Activated CD4-positive, CD25-positive, alpha-beta regulatory T cell (primary cell): Measurements from ENCODE around the gene ACTG1.
A peak's percentile ranks its signal among the peaks of the same experiment; 100 is the strongest.
"Not testable (repeated sequence)": the region's sequence is repeated elsewhere in the genome, so short reads cannot be mapped to it uniquely, and the experiment has no call there.

Experiments
- DNase-seq, 4 experiments: peaks; one replicate each; lab custom pipeline; 2025; lab: John Stamatoyannopoulos, UW

ACTG1 gene

DNA sequence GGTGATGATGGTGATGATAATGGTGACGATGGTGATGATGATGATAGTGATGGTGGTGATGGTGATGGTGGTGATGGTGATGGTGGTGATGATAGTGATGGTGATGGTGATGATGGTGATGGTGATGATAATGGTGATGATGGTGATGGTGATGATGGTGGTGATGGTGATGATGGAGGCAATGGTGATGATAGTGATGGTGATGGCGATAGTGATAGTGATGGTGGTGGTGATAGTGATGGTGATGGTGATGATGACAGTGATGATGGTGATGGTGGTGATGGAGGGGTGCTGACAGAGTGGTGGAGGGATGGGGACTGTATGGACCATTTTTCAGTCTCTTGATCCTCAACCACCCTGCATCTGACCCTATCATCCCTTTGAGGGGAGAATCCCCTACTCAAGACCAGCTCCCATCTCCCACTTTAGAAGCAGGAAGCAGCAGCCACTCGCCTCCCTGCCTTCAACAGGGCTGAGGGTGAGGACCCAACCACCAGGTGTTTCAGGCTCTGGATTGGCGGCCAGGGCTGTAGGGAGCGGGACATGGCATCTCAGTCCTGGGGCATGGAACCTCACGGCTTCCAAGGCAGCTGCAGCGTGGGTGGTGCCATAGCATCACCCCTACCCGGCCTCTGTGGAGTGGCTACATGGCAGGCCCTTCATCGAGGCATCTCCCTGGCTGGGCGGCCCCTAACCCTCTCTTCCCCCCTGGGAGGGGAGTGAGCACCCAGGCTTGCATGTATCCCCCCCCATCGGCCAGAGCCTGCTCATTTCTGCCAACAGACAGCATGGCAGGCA is 20.1 kb upstream of the ACTG1 start:
- DNase-seq = no peak

DNA sequence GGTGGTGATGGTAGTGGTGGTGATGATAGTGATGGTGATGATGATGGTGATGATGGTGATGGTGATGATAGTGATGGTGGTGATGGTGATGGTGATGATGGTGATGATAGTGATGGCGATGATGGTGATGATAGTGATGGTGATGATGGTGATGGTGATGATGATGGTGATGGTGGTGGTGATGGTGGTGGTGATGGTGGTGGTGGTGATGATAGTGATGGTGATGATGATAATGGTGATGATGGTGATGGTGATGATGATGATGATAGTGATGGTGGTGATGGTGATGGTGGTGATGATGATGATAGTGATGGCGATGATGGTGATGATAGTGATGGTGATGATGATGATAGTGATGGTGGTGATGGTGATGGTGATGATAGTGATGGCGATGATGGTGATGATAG is 19.4 kb upstream of the ACTG1 start:
- not testable (repeated sequence) for DNase-seq

DNA sequence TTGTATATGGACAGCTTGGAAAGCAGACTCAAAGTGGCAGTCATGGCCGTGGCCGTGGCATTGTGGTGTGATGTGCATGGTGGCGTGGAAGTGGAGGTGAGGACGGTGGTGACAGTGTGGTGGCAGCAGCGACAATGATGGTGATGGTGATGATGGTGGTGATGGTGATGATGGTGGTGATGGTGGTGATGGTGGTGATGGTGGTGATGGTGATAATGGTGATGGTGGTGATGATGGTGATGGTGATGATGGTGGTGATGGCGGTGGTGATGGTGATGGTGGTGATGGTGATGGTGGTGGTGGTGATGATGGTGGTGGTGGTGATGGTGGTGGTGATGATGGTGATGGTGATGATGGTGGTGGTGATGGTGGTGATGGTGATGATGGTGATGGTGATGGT is 18.4 kb upstream of the ACTG1 start:
- DNase-seq = not testable (repeated sequence)

DNA sequence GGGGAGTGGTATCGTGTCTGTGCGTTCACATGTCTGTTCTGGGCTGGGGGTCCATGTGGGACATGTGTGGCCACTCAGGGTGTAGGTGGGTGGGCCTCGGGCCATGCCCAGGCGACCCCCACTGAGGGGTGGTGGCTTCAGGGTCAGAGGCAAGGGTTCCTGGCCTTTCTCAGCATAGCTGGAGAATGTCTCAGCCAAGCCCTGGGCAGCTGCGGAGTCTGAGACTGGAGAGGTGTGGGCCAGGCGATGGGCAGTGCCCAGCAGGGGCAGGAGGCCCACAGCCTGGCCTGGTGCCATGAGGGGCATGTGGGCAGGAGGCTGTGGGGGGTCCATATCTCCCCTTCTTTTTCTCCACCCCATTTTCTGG is 16.8 kb upstream of the ACTG1 start:
- DNase-seq = no peak

DNA sequence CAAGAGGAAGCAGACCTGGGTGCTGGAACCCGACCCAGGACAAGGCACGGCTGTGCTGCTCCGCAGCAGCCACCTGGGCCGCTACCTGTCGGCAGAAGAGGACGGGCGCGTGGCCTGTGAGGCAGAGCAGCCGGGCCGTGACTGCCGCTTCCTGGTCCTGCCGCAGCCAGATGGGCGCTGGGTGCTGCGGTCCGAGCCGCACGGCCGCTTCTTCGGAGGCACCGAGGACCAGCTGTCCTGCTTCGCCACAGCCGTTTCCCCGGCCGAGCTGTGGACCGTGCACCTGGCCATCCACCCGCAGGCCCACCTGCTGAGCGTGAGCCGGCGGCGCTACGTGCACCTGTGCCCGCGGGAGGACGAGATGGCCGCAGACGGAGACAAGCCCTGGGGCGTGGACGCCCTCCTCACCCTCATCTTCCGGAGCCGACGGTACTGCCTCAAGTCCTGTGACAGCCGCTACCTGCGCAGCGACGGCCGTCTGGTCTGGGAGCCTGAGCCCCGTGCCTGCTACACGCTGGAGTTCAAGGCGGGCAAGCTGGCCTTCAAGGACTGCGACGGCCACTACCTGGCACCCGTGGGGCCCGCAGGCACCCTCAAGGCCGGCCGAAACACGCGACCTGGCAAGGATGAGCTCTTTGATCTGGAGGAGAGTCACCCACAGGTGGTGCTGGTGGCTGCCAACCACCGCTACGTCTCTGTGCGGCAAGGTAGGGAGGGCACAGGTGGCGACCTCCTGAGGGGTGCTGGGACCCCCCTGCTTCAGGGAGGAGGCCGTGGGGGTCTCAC is 16.2 kb upstream of the ACTG1 start:
- DNase-seq = no peak

DNA sequence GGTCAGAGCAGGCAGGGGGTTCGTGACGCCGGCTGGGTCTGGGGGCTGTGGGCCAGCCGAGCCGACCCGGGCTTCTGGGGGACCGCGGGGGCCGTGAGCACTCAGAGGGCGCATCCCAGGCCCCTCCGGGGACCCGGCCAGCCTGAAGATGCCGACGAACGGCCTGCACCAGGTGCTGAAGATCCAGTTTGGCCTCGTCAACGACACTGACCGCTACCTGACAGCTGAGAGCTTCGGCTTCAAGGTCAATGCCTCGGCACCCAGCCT is 15.7 kb upstream of the ACTG1 start:
- no peak for DNase-seq

DNA sequence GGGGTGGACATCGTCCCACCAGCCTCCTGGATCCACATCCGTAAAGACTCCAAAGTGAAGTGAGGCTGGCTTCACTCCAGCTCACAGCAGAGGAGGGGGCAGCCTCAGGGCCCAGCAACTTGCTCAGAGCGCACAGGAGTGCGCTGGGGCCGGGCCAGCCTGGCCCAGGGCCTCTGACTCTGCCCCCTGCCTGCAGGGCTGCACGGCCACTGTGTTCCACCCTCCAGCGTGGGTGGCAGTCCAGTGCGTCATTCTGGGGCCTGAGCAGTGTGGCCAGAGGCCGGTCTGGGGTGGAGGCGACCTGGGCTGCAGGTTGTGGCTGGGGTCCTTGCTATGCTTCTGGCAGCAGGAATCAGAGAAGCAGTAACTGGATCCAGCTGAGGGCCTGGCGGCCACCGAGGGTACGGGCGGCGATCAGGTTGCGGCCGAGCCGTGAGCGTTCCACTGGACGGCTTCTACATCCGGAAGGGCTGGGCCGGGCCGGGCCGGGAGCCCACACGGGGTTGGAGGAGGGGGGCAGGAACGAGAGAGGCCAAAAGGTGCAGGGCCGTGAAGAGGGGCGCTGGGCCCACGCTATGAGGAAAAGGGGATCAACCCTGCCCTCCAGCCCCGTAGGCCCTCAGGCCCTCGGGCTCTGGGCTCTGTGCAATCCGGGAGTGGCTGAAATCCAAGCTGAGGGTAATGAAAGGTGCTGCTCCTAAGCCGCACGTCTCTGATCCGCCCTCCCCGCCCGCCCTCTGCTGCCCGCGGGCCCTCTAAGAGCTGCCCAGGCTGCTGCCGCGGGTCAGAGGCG is 15.2 kb upstream of the ACTG1 start, which contains the start of gene FSCN2:
FSCN2 (plus strand) TSS at position 787 of the 793 bp plus-strand sequence. CDS start 155 bp downstream, outside the sequence.
- no peak for DNase-seq

DNA sequence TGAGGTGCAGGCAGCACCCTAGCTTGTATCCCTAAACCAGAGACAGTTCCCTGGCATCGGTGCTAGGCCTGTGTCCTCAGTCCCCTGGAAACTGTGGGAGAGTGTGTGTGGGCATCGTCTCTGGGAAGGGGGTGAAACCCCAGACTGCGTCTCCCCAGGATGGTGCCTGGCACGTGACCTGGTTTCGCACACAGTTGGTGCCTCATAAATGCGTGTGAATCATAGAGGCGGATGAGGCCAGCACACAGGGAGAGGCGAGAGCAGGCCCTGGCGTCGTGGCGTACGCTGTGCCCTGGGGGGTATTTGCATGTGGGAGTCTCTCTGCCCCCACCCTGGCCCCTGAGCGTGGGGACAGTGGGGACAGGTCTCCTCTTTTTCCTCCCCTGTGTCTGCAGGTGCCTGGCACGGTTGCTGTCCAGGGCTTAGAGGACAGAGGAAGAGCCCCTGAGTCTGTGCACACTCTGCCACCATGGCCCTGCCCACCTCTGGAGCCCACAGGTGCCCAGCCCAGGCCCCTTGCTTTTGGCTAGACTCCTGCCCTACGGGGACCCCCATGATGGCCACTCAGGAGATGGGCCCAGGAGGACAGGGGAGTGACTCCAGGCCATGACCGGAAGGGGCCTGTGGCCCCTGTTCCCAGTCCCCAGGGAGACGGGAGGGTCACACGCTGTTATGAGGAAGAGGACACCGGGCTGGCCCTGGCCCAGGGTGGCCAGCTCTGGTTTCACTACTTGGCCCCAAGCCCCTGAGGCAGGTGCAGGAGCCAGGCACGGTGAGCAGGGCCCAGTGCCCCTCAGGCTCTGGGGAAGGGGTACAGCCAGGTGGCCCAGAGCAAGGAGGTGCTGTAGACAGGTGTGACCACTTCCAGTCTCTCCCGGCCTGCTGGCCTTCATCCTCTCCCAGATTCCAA is 14.3 kb upstream of the ACTG1 start:
- DNase-seq = no peak

DNA sequence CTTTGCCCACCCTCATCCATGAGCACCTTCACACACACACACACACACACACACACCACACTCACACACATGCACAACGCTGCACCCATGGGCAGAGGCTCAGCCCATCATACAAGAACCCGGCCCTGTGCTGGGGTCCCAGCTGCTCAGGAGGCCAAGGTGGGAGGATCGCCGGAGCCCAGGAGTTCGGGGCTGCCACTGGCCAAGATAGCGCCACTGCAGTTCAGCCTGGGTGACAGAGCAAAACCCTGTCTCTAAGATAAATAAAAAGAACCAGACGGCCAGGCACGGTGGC is 12.2 kb upstream of the ACTG1 start:
- DNase-seq = no peak

DNA sequence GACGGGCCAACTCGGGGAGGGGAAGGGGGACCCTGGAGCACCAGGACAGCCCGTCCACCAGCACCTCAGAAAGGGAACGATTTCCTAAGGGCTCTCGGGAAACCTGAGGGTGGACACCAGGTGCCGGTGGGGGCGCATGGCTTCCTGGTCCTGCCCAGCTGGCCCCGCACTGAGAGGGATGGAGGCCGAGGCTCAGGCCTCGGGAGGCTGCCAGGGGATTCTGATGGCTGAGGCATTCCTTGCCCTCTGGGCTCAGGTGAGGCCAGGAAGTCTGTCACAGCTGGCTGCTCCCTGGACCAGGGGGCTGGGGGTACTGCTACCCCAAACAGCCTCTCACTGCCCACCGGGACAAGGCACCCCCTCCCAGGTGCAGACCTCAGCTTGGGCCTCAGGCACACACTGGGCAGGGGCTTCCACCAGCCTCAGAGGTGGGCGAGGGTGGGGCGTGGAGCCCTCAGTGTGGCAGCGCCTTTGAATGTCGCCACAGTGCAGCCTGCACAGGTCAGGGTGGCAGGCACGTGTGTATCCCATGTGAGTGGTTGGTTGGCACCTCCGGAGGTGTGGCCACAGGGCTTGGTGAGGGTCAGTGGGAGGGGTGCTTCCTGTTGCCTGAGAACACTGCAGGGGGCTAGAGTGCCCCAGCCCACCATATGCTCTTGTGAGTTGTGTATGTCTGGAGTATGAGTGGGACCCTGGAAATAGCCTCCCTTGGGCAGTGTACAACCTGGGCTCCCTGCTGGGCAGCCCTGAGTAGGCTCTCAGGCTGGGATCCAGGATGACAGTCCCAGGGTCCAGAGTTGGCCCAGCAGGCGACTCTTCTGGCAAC is 11.7 kb upstream of the ACTG1 start:
- no peak for DNase-seq

DNA sequence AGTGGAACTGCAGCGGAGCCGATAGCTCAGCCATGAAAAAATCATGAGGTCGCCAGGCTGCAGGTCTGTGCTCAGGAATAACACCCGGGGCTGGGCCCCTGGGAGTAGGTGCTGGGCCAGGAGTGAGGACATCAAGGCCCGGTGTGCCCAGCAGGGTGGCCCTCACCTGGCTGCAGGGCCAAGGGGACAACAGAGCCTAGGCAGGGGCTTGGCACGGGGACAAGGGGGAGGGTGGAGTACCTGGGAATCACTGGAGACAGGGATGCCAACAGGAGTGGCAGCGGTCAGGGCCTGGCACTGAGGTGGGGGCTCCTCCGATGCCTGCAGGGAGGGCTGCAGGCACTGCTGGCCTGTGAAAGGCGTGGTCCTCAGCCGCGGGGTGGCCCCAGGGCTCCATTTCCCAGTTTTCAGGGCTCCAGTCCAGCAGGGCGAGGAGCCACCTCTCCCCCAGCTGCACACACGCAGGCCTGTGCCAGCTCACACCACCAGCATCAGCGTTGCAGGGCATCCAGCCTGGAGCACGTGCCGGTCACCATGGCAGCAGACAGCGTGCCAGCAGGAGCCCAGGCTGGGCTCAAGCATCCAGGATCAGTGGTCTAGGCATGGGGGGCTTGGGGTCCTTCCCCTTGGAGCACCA is 10.9 kb upstream of the ACTG1 start:
- DNase-seq = no peak

DNA sequence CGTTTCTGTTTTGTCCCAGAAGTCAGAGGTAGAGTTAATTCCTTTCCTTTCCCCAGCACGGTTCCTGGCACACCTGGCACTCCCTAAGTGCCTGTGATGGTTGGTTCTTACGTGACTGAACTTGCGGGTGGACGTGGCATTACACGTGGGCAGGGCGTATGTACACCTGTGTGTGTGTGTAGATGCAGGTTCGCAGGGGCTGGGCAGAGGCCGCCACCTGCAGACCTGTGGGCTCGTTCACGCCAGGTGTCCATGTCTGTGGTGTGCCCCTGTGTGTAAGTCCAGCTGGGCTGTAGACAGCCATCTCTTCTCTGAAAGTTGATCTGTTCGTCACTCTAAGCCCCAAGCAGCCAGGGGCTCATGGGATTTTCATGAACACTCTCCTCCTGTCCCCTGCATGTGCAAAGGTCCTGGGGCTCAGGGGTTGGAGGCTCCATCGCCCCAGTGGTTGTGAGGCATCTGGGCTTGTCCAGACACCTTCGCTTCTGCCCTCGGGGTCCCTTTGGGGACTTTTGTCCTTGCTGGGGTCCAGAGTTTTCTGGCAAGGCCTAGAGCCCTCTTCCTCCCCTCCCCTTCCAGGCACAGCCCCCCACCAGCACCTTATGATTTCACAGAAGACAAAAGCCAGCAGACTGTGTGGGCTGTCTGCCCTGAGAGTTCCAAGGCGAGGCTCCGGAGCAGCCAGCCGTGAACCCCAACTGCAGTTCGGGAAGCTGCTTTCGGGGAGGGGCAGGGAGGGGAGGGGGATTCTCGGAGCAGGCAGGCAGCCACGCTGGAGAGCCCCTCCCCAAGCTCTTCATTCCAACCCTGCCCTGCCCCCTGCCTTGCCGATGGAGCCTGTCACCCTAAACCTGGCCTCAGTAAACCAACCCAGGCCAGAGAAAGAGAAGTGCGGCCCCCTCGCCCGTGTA is 10.1 kb upstream of the ACTG1 start:
- DNase-seq = no peak

DNA sequence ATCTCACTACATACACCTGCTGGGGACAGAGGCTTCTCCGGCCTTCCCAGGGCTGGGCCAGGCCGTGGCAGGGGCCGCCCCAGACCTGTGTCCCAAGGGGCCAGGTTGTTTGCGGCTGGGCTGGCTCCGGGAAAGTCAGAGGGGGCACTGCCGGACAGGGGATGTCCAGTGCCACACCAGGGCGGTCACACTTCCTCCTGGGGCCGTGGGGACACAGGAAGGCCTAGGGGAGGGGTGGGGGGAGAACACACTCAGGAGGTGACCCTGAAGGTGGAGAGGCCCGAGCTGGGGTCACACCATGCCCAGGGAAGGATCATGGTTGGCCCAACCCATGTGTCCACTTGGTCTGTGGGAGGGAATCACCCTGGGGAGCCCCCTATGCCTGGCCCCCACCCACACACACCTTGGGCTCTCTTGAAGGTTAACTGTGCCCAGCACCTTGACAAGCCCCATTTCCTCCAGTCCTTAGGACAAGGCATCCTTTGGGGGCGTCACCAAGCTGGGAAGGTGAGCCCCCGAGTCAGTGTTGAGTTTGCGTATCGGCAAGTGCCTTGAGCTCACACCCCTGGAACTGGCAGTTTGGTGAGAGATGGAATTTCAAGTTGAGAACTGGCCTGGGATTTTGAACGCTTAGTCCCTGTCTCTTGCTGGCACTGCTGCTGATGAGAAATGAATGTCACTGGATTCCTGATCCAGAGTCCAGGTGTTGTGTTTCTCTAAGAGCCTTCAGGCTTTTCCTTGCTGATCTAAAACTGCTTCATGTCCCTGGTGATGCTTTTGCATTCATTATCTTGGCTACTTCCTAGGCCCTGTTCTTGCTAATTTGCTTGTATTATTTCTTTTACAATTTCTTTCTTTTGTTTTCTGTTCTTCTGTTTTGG is 7.7 kb upstream of the ACTG1 start:
- DNase-seq = no peak

DNA sequence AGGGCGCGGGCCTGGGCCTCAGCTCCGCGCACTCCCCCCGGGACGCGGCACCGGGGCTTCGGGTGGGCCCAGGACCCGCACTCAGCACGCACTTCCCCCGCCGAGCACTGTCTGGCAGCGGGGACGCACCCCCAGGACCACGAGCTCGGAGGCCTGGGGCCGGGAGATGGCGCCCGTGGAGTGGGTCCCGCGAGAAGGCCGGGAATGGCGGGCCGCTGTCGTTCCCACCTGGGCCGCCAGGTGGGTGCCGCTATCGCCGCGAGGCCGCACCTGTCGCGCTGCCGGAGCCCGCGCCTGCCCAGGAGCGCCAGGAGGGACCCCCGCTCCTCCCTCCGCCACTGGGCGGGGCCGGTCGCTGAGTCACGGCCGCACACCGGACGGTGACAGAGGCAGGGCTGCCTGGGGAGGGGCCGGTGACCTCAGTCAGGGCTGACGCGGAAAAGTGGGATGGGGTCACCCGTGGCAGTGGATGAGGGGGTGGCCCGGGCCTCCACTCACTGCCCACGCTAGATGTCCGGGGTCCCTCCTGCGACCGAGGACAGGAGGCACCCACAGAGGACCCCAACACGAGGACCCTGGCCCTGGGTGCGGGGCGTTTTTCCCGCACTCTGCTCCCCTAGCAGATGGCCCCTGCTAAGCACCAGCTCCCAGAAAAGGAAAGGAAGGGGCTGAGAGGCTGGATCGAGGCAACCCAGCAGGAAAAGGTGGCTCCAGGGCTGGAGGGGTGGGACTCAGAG is 6.9 kb upstream of the ACTG1 start:
- peak in 3 of 4 experiments; percentile 35 to 57 (median 47) for DNase-seq

DNA sequence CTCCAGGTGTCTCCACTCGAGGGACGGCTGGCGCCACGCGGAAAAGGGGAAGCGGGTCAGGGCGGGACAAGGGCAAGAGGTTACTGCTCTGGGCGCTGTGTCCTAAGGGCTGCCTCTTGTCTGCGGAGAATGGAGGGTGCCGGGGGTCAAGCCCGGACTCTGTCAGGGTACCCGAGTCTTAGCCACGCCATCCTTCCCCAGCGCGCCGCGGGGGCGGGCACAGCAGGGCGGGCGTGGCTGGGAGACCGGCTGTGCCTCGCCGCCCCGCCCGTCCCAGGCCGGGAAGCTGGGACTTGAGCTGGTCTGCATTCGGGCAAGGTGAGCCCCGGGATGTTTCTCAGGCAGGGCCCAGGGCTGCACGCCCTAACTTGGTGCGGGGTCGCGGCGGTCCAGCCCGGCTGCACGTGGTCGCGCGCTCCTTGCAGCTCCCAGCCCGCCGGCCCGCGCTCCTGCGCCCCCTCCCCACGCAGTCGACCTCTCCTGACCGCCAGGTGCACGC is 6.2 kb upstream of the ACTG1 start:
- no peak for DNase-seq

DNA sequence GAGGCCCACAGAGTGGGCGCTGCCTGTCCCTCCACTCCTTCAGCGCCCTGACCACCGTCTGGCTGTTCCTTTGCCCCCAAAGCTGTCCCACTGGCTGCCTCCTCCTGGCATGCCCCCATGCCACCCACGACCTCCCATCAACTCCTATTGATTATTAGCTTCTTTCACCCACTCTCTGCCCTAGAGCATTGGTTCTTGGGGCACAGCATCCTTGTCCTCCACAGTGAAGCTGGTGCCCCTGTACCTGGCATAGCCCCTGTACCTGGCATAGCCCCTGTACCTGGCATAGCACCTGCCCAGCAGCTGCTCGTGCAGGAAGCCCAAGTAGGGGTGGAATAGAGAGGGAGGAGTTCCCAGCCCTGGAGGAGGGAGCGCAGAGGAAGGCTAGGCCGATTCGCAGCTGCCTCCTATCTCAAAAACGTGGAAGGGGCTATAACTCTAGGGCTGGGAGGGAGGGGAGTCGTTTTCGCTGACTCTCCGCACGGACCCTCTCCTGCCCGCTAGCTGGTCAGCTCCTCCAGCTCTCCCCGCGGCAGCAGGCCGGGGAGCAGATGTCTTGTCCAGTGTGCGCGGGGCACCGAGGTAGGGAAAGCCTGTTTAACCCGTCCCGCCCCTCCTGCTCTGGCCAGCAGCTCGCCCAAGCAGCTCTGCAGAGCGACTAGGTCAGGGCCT is 5.7 kb upstream of the ACTG1 start:
- no peak for DNase-seq
